Keratinocyte (primary cell): ENCODE measurements around the gene C22orf31. TPM values are rescaled to one million over a fixed set of nuclear protein-coding genes. Genes with fewer than 3 reads are reported as not detected.

Source experiments
- DNase-seq: peaks from one replicate; pipeline ENCODE4 v3.0.0-alpha.2; 2011; ENCODE audit warnings: low read depth, missing footprints, low spot score
- FAIRE-seq: peaks from 2 replicates; lab custom pipeline; 2011; peaks lifted over from hg19 to GRCh38; lab: Jason Lieb, UNC
- H2AFZ ChIP-seq: 2 replicates; pipeline ENCODE4 v1.6.0; 2012; ENCODE audit warnings: low read length, control low read depth, inconsistent platforms; ENCODE audit not compliant: control insufficient read depth
- H3K27ac ChIP-seq: 2 replicates; pipeline ENCODE4 v1.5.1; 2011; ENCODE audit warnings: low read length; ENCODE audit not compliant: control insufficient read depth, insufficient read depth
- H3K27me3 ChIP-seq: 3 replicates; pipeline ENCODE4 v1.6.0; 2011; ENCODE audit warnings: low read length; ENCODE audit not compliant: control insufficient read depth, insufficient read depth; ENCODE audit errors: extremely low read depth
- H3K36me3 ChIP-seq, 2 experiments: 2 replicates in 1 of 2; 3 replicates in 1 of 2; pipeline ENCODE4 v1.5.1; 2011; ENCODE audit warnings: low read length in 2 of 2, mild to moderate bottlenecking in 1 of 2; ENCODE audit not compliant: control insufficient read depth in 2 of 2, insufficient read depth in 2 of 2; ENCODE audit errors: extremely low read depth in 1 of 2
- H3K4me1 ChIP-seq: 3 replicates; pipeline ENCODE4 v1.5.1; 2011; ENCODE audit warnings: low read length; ENCODE audit not compliant: control insufficient read depth, insufficient read depth; ENCODE audit errors: extremely low read depth
- H3K4me2 ChIP-seq: 3 replicates; pipeline ENCODE4 v1.6.0; 2011; ENCODE audit warnings: low read depth, low read length; ENCODE audit not compliant: control insufficient read depth, insufficient read depth; ENCODE audit errors: extremely low read depth
- H3K4me3 ChIP-seq, 3 experiments: fragments of 200-600 bp in 1 of 3; sonication (generic) in 1 of 3; 2 replicates in 2 of 3; 3 replicates in 1 of 3; pipeline ENCODE4 v1.5.1; 2011 to 2016; ENCODE audit warnings: low read length in 3 of 3, mild to moderate bottlenecking in 3 of 3, control low read depth in 2 of 3, inconsistent platforms in 1 of 3, low read depth in 1 of 3, mixed read lengths in 1 of 3, mixed run types in 1 of 3, moderate library complexity in 1 of 3; ENCODE audit not compliant: control insufficient read depth in 2 of 3, insufficient read depth in 2 of 3; ENCODE audit errors: extremely low read depth in 1 of 3
- H3K79me2 ChIP-seq: 2 replicates; pipeline ENCODE4 v1.6.0; 2012; ENCODE audit warnings: low read length; ENCODE audit not compliant: control insufficient read depth, insufficient read depth
- H3K9ac ChIP-seq: 3 replicates; pipeline ENCODE4 v1.6.0; 2011; ENCODE audit warnings: low read length; ENCODE audit not compliant: control insufficient read depth, insufficient read depth; ENCODE audit errors: extremely low read depth
- H3K9me1 ChIP-seq: 3 replicates; pipeline ENCODE4 v1.6.0; 2011; ENCODE audit warnings: low read length; ENCODE audit not compliant: control insufficient read depth, insufficient read depth; ENCODE audit errors: extremely low read depth
- H3K9me3 ChIP-seq: 2 replicates; pipeline ENCODE4 v1.5.1; 2012; ENCODE audit warnings: low read depth, low read length; ENCODE audit not compliant: control insufficient read depth
- H4K20me1 ChIP-seq: 3 replicates; pipeline ENCODE4 v1.6.0; 2011; ENCODE audit warnings: low read length; ENCODE audit not compliant: control insufficient read depth, insufficient read depth; ENCODE audit errors: extremely low read depth
- CTCF ChIP-seq, 3 experiments: IDR thresholded peaks in 1 of 3; conservative IDR thresholded peaks in 1 of 3; optimal IDR thresholded peaks in 1 of 3; 2 replicates in 2 of 3; 3 replicates in 1 of 3; pipeline versions ENCODE3 to v1.5.1; 2011; ENCODE audit warnings: low read length in 3 of 3, mild to moderate bottlenecking in 3 of 3, moderate library complexity in 2 of 3, control low read depth in 1 of 3, inconsistent platforms in 1 of 3; ENCODE audit not compliant: insufficient read depth in 2 of 3; ENCODE audit errors: extremely low read depth in 1 of 3
- EZH2 ChIP-seq: IDR thresholded peaks from one replicate; pipeline ENCODE4 v1.6.1; 2012; ENCODE audit warnings: inconsistent platforms, mild to moderate bottlenecking, low read length, moderate library complexity
- dilution Hi-C: fragments of 300-500 bp; cut with MboI; formaldehyde crosslinking; loops from one replicate; pipeline ENCODE4 v1.7.0; 2020; ENCODE audit warnings: low sequenced_read_pairs; ENCODE audit not compliant: extremely low pct_ligation_motif_present
- polyA plus RNA-seq, 5 experiments: library from polyadenylated mRNA; depleted of rRNA in 3 of 5; stranded (reverse) in 3 of 5; stranded (forward) in 1 of 5; unstranded in 1 of 5; fragments of >200 nt; gene quantifications; 1 replicate in 1 of 5; 2 replicates in 3 of 5; 3 replicates in 1 of 5; pipeline versions ENCODE4 v1.2.1 to v1.2.3, GENCODE V29; 2011 to 2012; ENCODE audit warnings: missing spikeins in 2 of 5, low read depth in 1 of 5, low replicate concordance in 1 of 5

C22orf31 gene
- polyA plus RNA-seq, 1 donor (not counting 4 experiments of a cell fraction or from before 2014, with no cell fraction given): not detected

- Histone ChIP-seq H3K9me3 (no peaks in the 10 kb centered on the region), H3K36me3 (no peaks in the 10 kb centered on the region), H3K27me3 (no peaks in the 10 kb centered on the region), H3K4me2 (peak within 1 kb of the TSS; percentile 86), H3K9me1 (no peaks in the 10 kb centered on the region), H3K79me2 (no peaks in the 10 kb centered on the region), H2AFZ (peak within 1 kb of the TSS; percentile 77), H3K27ac (peak within 1 kb of the TSS; percentile 89), H3K9ac (peak within 1 kb of the TSS; percentile 76), H3K4me1 (peaks cover 25% of the 10 kb centered on the region), H4K20me1 (no peaks in the 10 kb centered on the region), H3K4me3 (peak within 1 kb of the TSS; percentile 71 to 76 (median 74))
- DNase-seq: no peak
- dilution Hi-C loops: no loop called here
- FAIRE-seq: no peak
- TF ChIP-seq EZH2 (no peak), CTCF (optimal IDR thresholded peaks at IDR 0.05 in 1 of 3, IDR thresholded peaks at IDR 0.05 in 1 of 3, conservative IDR thresholded peaks at IDR 0.05 in 1 of 3; ENCODE audit: extremely low read depth in 1 of 3, insufficient read depth in 2 of 3, low read length in 3 of 3) (no peak)
Observed at GRCh38 chr22:29072979-29073617, 11.5 kb upstream of the C22orf31 start, which contains the start of gene KREMEN1. KREMEN1 (plus strand) TSS chr22:29073035; CDS start chr22:29073131, 96 bp downstream.

- H3K4me2 ChIP-seq: peak overlapping the region; percentile 86
- H3K36me3 ChIP-seq: no peaks in the 10 kb centered on the region
- no peaks in the 10 kb centered on the region for H3K27me3 ChIP-seq
- H3K4me1 ChIP-seq: peaks cover 25% of the 10 kb centered on the region
- no peaks in the 10 kb centered on the region for H4K20me1 ChIP-seq
- H3K9me1 ChIP-seq: no peaks in the 10 kb centered on the region
- no peaks in the 10 kb centered on the region for H3K9me3 ChIP-seq
- peak overlapping the region; percentile 76 for H3K9ac ChIP-seq
- dilution Hi-C loops: no loop called here
- peak overlapping the region in 1 of 3 experiments; percentile 67 for H3K4me3 ChIP-seq
- FAIRE-seq (peak; percentile 32), DNase-seq (peak; percentile 57)
- peak overlapping the region; percentile 89 for H3K27ac ChIP-seq
- H2AFZ ChIP-seq: peak overlapping the region; percentile 77
- no peaks in the 10 kb centered on the region for H3K79me2 ChIP-seq
- TF ChIP-seq CTCF (optimal IDR thresholded peaks at IDR 0.05 in 1 of 3, IDR thresholded peaks at IDR 0.05 in 1 of 3, conservative IDR thresholded peaks at IDR 0.05 in 1 of 3; ENCODE audit: extremely low read depth in 1 of 3, insufficient read depth in 2 of 3, low read length in 3 of 3) (no peak), EZH2 (no peak)
Observed at GRCh38 chr22:29072193-29072978, 10.8 kb upstream of the C22orf31 start.
